HEK293T (cell line): ENCODE results near the gene URB1.

ENCODE experiments used
- CTCF ChIA-PET: fragments of 350-600 bp; formaldehyde crosslinking; extraction: SDS; loops from one replicate; lab custom pipeline; 2021; ENCODE audit warnings: antibody characterized with exemption, inconsistent platforms; lab: Yijun Ruan, JAX
- POLR2A ChIA-PET: fragments of 350-600 bp; formaldehyde crosslinking; extraction: SDS; loops from one replicate; lab custom pipeline; 2020; ENCODE audit warnings: antibody characterized with exemption, inconsistent platforms; lab: Yijun Ruan, JAX
- DNase-seq: peaks from one replicate; pipeline ENCODE4 v3.0.0; 2012; ENCODE audit warnings: mixed read lengths; ENCODE audit errors: extremely low spot score
- ARNT ChIP-seq: fragments of 450-650 bp; IDR thresholded peaks from 2 replicates; pipeline ENCODE4 v1.6.1; 2017; ENCODE audit warnings: mild to moderate bottlenecking
- BHLHE40 ChIP-seq: fragments of 450-650 bp; IDR thresholded peaks from 2 replicates; pipeline ENCODE4 v1.6.1; 2016; ENCODE audit warnings: mild to moderate bottlenecking, moderate library complexity, borderline replicate concordance
- CTBP1 ChIP-seq: fragments of 450-650 bp; IDR thresholded peaks from 2 replicates; pipeline ENCODE4 v1.6.1; 2016; ENCODE audit warnings: borderline replicate concordance
- ELF4 ChIP-seq: fragments of 450-650 bp; IDR thresholded peaks from 2 replicates; pipeline ENCODE4 v1.6.1; 2017; ENCODE audit warnings: antibody characterized with exemption
- FOXA1 ChIP-seq: fragments of 450-650 bp; IDR thresholded peaks from 2 replicates; pipeline ENCODE4 v1.6.1; 2016; ENCODE audit warnings: mild to moderate bottlenecking
- FOXK2 ChIP-seq: fragments of 450-650 bp; IDR thresholded peaks from 2 replicates; pipeline ENCODE4 v1.6.1; 2016; ENCODE audit warnings: mild to moderate bottlenecking
- FOXM1 ChIP-seq: fragments of 450-650 bp; IDR thresholded peaks from 2 replicates; pipeline ENCODE4 v1.6.1; 2017; ENCODE audit warnings: mild to moderate bottlenecking, borderline replicate concordance
- HDGF ChIP-seq: fragments of 450-650 bp; IDR thresholded peaks from 2 replicates; pipeline ENCODE4 v1.6.1; 2017; ENCODE audit warnings: antibody characterized with exemption, borderline replicate concordance
- L3MBTL2 ChIP-seq: fragments of 450-650 bp; conservative IDR thresholded peaks from 2 replicates; pipeline ENCODE4 v1.6.1; 2016; ENCODE audit warnings: mild to moderate bottlenecking
- LEF1 ChIP-seq: fragments of 450-650 bp; IDR thresholded peaks from 2 replicates; pipeline ENCODE4 v1.6.1; 2017; ENCODE audit warnings: mild to moderate bottlenecking, borderline replicate concordance
- NFRKB ChIP-seq: fragments of 450-650 bp; IDR thresholded peaks from 2 replicates; pipeline ENCODE4 v1.6.1; 2016; ENCODE audit warnings: mild to moderate bottlenecking, moderate library complexity
- PKNOX1 ChIP-seq: fragments of 450-650 bp; IDR thresholded peaks from 2 replicates; pipeline ENCODE4 v1.6.1; 2016
- SP1 ChIP-seq: fragments of 450-650 bp; IDR thresholded peaks from 2 replicates; pipeline ENCODE4 v1.6.1; 2017
- SUZ12 ChIP-seq: fragments of 450-650 bp; IDR thresholded peaks from 2 replicates; pipeline ENCODE4 v1.6.1; 2016; ENCODE audit warnings: mild to moderate bottlenecking
- TARDBP ChIP-seq: fragments of 450-650 bp; IDR thresholded peaks from 2 replicates; pipeline ENCODE4 v1.6.1; 2016
- ZNF384 ChIP-seq: fragments of 450-650 bp; IDR thresholded peaks from 2 replicates; pipeline ENCODE4 v1.6.1; 2016

The URB1 gene

GRCh38 chr21:32325706-32326105 lies 67.1 kb downstream of the URB1 start:
- no peak for TF ChIP-seq BHLHE40
- TF ChIP-seq HDGF: no peak
- no peak for TF ChIP-seq SP1
- no peak for TF ChIP-seq ZNF384
- no peak for TF ChIP-seq LEF1
- no peak for TF ChIP-seq NFRKB
- TF ChIP-seq L3MBTL2: no peak
- CTCF ChIA-PET: no interaction called here
- POLR2A ChIA-PET: no interaction called here
- DNase-seq: no peak

- DNase-seq: no peak
- CTCF ChIA-PET: no interaction called here
- TF ChIP-seq ARNT (no peak), TARDBP (no peak), SUZ12 (no peak)
- POLR2A ChIA-PET: no interaction called here
Measured at GRCh38 chr21:32322676-32323075, 70.1 kb downstream of the URB1 start.

GRCh38 chr21:32322103-32322502 lies 70.7 kb downstream of the URB1 start:
- DNase-seq: no peak
- TF ChIP-seq TARDBP: no peak
- TF ChIP-seq ARNT: no peak
- TF ChIP-seq SP1: no peak
- no peak for TF ChIP-seq ELF4
- TF ChIP-seq ZNF384: no peak
- TF ChIP-seq LEF1: no peak
- no peak for TF ChIP-seq SUZ12
- TF ChIP-seq FOXA1: no peak
- ChIA-PET CTCF (no interaction called here), POLR2A (no interaction called here)

- ChIA-PET POLR2A (no interaction called here), CTCF (no interaction called here)
- no peak for TF ChIP-seq ZNF384
- no peak for TF ChIP-seq FOXM1
- no peak for TF ChIP-seq BHLHE40
- TF ChIP-seq SP1: no peak
- TF ChIP-seq SUZ12: no peak
- no peak for TF ChIP-seq ARNT
- TF ChIP-seq HDGF: no peak
- no peak for TF ChIP-seq LEF1
- no peak for TF ChIP-seq CTBP1
- TF ChIP-seq TARDBP: no peak
- no peak for TF ChIP-seq FOXA1
- TF ChIP-seq NFRKB: no peak
- TF ChIP-seq ELF4: no peak
- TF ChIP-seq PKNOX1: no peak
- TF ChIP-seq FOXK2: no peak
- TF ChIP-seq L3MBTL2: no peak
Measured at GRCh38 chr21:32321480-32321879, 71.3 kb downstream of the URB1 start.

GRCh38 chr21:32320726-32321125 lies 72.1 kb downstream of the URB1 start:
- CTCF ChIA-PET: no interaction called here
- no peak for DNase-seq
- POLR2A ChIA-PET: no interaction called here
- TF ChIP-seq ELF4: no peak
- no peak for TF ChIP-seq SUZ12
- no peak for TF ChIP-seq PKNOX1

More at GRCh38 chr21:32321480-32321879, 71.3 kb downstream of the URB1 start:
- no peak for DNase-seq

- ChIA-PET POLR2A (no interaction called here), CTCF (no interaction called here)
- no peak for DNase-seq
- no peak for TF ChIP-seq L3MBTL2
- no peak for TF ChIP-seq NFRKB
- no peak for TF ChIP-seq FOXK2
- TF ChIP-seq ELF4: no peak
- no peak for TF ChIP-seq TARDBP
- no peak for TF ChIP-seq FOXM1
- TF ChIP-seq HDGF: no peak
Measured at GRCh38 chr21:32320059-32320458, 72.8 kb downstream of the URB1 start.

- ChIA-PET CTCF (no interaction called here), POLR2A (no interaction called here)
- no peak for TF ChIP-seq CTBP1
- no peak for TF ChIP-seq ARNT
- TF ChIP-seq SP1: no peak
- no peak for TF ChIP-seq SUZ12
- TF ChIP-seq ELF4: no peak
- TF ChIP-seq L3MBTL2: no peak
- TF ChIP-seq TARDBP: no peak
- no peak for TF ChIP-seq FOXM1
- no peak for TF ChIP-seq HDGF
- DNase-seq: no peak
Measured at GRCh38 chr21:32319012-32319411, 73.8 kb downstream of the URB1 start.

GRCh38 chr21:32317726-32318125 lies 75.1 kb downstream of the URB1 start:
- no peak for DNase-seq
- POLR2A ChIA-PET: no interaction called here
- no peak for TF ChIP-seq FOXM1
- TF ChIP-seq CTBP1: no peak
- TF ChIP-seq ELF4: no peak
- TF ChIP-seq TARDBP: no peak
- no peak for TF ChIP-seq FOXK2
- CTCF ChIA-PET: no interaction called here
